HEK293 (cell line): ENCODE data around the gene GRAMD1B.

ENCODE experiments used
- CTCF ChIP-seq: fragments of 450-650 bp; formaldehyde crosslinking; IDR thresholded peaks from 2 replicates; pipeline ENCODE4 v1.5.1; 2016; ENCODE audit warnings: missing biosample characterization, missing genetic modification characterization
- ZNF530 ChIP-seq: fragments of 450-650 bp; formaldehyde crosslinking; IDR thresholded peaks from 2 replicates; pipeline ENCODE4 v1.5.1; 2016; ENCODE audit warnings: low read depth, missing biosample characterization, missing genetic modification characterization

GRCh38 chr11:123641495-123641840 is 211.4 kb downstream of the GRAMD1B start:
- TF ChIP-seq CTCF (tag by site-specific recombination) (no peak), ZNF530 (tag by site-specific recombination) (no peak)
